Fibroblast of lung (primary cell): ENCODE measurements around the gene DLG2.

Experiments
- CTCF ChIP-seq, 2 donors: IDR thresholded peaks in 1 of 2; conservative IDR thresholded peaks in 1 of 2; 1 replicate in 1 of 2; 2 replicates in 1 of 2; pipeline ENCODE4 v1.5.1; 2011 to 2012; ENCODE audit warnings: low read length in 2 of 2, control low read depth in 1 of 2, inconsistent platforms in 1 of 2, low read depth in 1 of 2, mild to moderate bottlenecking in 1 of 2
- EZH2 ChIP-seq: IDR thresholded peaks from 2 replicates; pipeline ENCODE4 v1.5.1; 2012; ENCODE audit warnings: low read length, control low read depth, mild to moderate bottlenecking; ENCODE audit errors: missing control alignments

- no peak for TF ChIP-seq CTCF (conservative IDR thresholded peaks at IDR 0.05 in 1 of 2, IDR thresholded peaks at IDR 0.05 in 1 of 2; ENCODE audit: low read depth in 1 of 2, low read length in 2 of 2)
- TF ChIP-seq EZH2, result no peak
These were observed 1835.6 kb downstream of the DLG2 start for GRCh38 chr11:83791557-83791956.
